ENCODE results near the gene AFAP1.

The AFAP1 gene

DNA sequence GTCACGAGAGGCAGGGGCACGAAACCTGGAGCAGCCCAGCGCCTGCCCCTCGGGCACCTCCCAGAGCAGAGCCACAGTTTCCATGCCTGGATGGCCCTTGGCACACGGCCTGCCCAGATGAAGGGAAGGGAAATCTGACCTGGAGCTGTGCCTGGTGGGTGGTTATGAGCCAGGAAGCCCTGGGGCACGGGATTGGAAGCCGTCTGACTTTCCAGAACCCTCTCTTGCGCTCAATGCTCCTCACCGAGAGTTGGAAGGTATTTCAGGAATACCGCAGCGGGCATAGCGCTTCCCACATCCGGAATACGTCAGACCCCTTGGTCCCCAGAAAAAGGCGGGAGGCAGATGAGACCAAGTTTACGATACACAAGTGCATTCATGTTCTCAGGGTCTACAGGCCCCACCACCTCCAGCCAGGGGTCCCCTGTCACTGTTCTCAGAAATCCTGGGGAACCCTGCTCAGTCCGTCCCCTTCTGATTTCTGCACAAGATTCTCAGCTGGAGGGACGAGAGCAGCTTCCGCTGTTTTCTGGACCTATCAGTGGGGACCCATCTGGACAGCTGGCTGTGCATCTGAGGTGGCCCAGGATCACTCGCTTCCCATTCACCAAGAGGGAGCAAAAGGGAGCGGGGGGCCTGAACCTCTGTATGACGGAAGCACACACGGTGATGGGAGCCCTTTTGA, 172.9 kb downstream of the AFAP1 start (continued):
- TF ChIP-seq ZNF561 (tag by site-specific recombination; IDR thresholded peaks at IDR 0.05; ENCODE audit: borderline replicate concordance) (no peak), ZNF2 (tag by site-specific recombination; IDR thresholded peaks at IDR 0.05) (no peak), MEIS1 (CRISPR knock-in tag; IDR thresholded peaks at IDR 0.05; ENCODE audit: borderline replicate concordance) (no peak)

DNA sequence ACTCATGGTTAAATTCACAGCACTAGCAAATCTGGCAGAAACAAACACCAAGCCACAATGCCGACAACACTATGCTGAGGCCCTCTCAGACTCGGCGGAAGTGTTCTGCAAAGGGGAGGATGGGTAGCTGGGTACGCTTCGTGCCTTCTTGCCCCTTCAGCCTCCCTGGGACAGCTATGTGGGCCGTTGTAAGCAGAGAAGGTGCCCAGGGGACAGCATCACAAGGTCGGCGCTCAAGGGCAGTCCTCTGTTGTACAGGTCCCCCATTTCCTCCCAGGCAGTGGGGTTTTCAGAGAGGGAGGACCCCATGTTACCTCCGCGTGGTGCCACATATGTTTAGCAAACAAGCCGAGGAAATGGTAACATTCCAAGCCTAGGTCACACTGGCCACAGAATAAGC, 173.6 kb downstream of the AFAP1 start:
- CTCF ChIA-PET = no interaction called here

More for the DNA sequence above, 173.6 kb downstream of the AFAP1 start:
- TF ChIP-seq ZNF133 (tag by site-specific recombination; IDR thresholded peaks at IDR 0.05) (no peak), ZNF777 (tag by site-specific recombination; IDR thresholded peaks at IDR 0.05; ENCODE audit: borderline replicate concordance) (no peak), TRIM28 (IDR thresholded peaks at IDR 0.05; ENCODE audit: borderline replicate concordance, low read length) (no peak), ZNF48 (tag by site-specific recombination; IDR thresholded peaks at IDR 0.05) (no peak), BCL11B (tag by site-specific recombination; IDR thresholded peaks at IDR 0.05; ENCODE audit: low read depth) (no peak), ZNF623 (tag by site-specific recombination; IDR thresholded peaks at IDR 0.05) (no peak), ZNF76 (tag by site-specific recombination; IDR thresholded peaks at IDR 0.05; ENCODE audit: borderline replicate concordance, low read depth) (no peak), ZNF239 (tag by site-specific recombination; IDR thresholded peaks at IDR 0.05) (no peak), GLIS1 (tag by site-specific recombination; IDR thresholded peaks at IDR 0.05) (no peak), GLI2 (tag by site-specific recombination; IDR thresholded peaks at IDR 0.05; ENCODE audit: borderline replicate concordance, low read depth) (no peak), ZNF335 (tag by site-specific recombination; conservative IDR thresholded peaks at IDR 0.05) (no peak)
- TF ChIP-seq, protein P1, sequence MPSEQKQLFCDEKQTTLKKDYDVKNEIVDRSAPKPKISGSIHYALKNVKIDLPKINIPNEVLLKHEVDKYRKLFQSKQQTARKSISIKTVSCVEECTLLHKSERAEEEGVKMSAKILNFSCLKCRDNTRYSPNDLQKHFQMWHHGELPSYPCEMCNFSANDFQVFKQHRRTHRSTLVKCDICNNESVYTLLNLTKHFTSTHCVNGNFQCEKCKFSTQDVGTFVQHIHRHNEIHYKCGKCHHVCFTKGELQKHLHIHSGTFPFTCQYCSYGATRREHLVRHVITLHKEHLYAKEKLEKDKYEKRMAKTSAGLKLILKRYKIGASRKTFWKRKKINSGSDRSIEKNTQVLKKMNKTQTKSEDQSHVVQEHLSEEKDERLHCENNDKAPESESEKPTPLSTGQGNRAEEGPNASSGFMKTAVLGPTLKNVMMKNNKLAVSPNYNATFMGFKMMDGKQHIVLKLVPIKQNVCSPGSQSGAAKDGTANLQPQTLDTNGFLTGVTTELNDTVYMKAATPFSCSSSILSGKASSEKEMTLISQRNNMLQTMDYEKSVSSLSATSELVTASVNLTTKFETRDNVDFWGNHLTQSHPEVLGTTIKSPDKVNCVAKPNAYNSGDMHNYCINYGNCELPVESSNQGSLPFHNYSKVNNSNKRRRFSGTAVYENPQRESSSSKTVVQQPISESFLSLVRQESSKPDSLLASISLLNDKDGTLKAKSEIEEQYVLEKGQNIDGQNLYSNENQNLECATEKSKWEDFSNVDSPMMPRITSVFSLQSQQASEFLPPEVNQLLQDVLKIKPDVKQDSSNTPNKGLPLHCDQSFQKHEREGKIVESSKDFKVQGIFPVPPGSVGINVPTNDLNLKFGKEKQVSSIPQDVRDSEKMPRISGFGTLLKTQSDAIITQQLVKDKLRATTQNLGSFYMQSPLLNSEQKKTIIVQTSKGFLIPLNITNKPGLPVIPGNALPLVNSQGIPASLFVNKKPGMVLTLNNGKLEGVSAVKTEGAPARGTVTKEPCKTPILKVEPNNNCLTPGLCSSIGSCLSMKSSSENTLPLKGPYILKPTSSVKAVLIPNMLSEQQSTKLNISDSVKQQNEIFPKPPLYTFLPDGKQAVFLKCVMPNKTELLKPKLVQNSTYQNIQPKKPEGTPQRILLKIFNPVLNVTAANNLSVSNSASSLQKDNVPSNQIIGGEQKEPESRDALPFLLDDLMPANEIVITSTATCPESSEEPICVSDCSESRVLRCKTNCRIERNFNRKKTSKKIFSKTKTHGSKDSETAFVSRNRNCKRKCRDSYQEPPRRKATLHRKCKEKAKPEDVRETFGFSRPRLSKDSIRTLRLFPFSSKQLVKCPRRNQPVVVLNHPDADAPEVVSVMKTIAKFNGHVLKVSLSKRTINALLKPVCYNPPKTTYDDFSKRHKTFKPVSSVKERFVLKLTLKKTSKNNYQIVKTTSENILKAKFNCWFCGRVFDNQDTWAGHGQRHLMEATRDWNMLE (tag by site-specific recombination; conservative IDR thresholded peaks at IDR 0.05; ENCODE audit: low read depth) = no peak
- TF ChIP-seq, protein P2, sequence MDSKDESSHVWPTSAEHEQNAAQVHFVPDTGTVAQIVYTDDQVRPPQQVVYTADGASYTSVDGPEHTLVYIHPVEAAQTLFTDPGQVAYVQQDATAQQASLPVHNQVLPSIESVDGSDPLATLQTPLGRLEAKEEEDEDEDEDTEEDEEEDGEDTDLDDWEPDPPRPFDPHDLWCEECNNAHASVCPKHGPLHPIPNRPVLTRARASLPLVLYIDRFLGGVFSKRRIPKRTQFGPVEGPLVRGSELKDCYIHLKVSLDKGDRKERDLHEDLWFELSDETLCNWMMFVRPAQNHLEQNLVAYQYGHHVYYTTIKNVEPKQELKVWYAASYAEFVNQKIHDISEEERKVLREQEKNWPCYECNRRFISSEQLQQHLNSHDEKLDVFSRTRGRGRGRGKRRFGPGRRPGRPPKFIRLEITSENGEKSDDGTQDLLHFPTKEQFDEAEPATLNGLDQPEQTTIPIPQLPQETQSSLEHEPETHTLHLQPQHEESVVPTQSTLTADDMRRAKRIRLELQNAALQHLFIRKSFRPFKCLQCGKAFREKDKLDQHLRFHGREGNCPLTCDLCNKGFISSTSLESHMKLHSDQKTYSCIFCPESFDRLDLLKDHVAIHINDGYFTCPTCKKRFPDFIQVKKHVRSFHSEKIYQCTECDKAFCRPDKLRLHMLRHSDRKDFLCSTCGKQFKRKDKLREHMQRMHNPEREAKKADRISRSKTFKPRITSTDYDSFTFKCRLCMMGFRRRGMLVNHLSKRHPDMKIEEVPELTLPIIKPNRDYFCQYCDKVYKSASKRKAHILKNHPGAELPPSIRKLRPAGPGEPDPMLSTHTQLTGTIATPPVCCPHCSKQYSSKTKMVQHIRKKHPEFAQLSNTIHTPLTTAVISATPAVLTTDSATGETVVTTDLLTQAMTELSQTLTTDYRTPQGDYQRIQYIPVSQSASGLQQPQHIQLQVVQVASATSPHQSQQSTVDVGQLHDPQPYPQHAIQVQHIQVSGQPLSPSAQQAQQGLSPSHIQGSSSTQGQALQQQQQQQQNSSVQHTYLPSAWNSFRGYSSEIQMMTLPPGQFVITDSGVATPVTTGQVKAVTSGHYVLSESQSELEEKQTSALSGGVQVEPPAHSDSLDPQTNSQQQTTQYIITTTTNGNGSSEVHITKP (tag by site-specific recombination; IDR thresholded peaks at IDR 0.05) = no peak
- TF ChIP-seq, protein P3, sequence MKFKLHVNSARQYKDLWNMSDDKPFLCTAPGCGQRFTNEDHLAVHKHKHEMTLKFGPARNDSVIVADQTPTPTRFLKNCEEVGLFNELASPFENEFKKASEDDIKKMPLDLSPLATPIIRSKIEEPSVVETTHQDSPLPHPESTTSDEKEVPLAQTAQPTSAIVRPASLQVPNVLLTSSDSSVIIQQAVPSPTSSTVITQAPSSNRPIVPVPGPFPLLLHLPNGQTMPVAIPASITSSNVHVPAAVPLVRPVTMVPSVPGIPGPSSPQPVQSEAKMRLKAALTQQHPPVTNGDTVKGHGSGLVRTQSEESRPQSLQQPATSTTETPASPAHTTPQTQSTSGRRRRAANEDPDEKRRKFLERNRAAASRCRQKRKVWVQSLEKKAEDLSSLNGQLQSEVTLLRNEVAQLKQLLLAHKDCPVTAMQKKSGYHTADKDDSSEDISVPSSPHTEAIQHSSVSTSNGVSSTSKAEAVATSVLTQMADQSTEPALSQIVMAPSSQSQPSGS (tag by site-specific recombination; IDR thresholded peaks at IDR 0.05; ENCODE audit: low read depth) = no peak
- TF ChIP-seq, protein P4, sequence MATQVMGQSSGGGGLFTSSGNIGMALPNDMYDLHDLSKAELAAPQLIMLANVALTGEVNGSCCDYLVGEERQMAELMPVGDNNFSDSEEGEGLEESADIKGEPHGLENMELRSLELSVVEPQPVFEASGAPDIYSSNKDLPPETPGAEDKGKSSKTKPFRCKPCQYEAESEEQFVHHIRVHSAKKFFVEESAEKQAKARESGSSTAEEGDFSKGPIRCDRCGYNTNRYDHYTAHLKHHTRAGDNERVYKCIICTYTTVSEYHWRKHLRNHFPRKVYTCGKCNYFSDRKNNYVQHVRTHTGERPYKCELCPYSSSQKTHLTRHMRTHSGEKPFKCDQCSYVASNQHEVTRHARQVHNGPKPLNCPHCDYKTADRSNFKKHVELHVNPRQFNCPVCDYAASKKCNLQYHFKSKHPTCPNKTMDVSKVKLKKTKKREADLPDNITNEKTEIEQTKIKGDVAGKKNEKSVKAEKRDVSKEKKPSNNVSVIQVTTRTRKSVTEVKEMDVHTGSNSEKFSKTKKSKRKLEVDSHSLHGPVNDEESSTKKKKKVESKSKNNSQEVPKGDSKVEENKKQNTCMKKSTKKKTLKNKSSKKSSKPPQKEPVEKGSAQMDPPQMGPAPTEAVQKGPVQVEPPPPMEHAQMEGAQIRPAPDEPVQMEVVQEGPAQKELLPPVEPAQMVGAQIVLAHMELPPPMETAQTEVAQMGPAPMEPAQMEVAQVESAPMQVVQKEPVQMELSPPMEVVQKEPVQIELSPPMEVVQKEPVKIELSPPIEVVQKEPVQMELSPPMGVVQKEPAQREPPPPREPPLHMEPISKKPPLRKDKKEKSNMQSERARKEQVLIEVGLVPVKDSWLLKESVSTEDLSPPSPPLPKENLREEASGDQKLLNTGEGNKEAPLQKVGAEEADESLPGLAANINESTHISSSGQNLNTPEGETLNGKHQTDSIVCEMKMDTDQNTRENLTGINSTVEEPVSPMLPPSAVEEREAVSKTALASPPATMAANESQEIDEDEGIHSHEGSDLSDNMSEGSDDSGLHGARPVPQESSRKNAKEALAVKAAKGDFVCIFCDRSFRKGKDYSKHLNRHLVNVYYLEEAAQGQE (tag by site-specific recombination; IDR thresholded peaks at IDR 0.05) = no peak
- H3K36me3 ChIP-seq (ENCODE audit: control insufficient read depth in 2 of 2, insufficient read depth in 1 of 2, low read length in 2 of 2) = peaks cover 0 to 15% of the 10 kb centered on the region in 2 experiments; a peak in 1 of 3 replicates
- H3K4me3 ChIP-seq (ENCODE audit: low read depth, low read length) = no peak overlapping the region
- POLR2A ChIA-PET = no interaction called here
- no peaks in the 10 kb centered on the region for H3K9me3 ChIP-seq (ENCODE audit: control insufficient read depth, insufficient read depth, low read depth, low read length)
- H3K4me1 ChIP-seq (ENCODE audit: control insufficient read depth, insufficient read depth, low read length) = no peaks in the 10 kb centered on the region
- H3K27ac ChIP-seq (ENCODE audit: extremely low read depth, low read depth, low read length) = no peak overlapping the region
